Coronary artery (tissue), 2 donors: ENCODE data around the gene TOP1.
A peak's percentile ranks its signal among the peaks of the same experiment; 100 is the strongest.

Experiments used
- DNase-seq: peaks from one replicate; pipeline ENCODE4 v3.0.0-alpha.2; 2017; ENCODE audit warnings: low spot score
- H3K27ac ChIP-seq, 2 donors: fragments of 200-600 bp; sonication (generic); one replicate each; pipeline ENCODE4 v1.5.1; 2016 to 2019
- H3K4me3 ChIP-seq: fragments of 200-600 bp; sonication (generic); 2 replicates; pipeline ENCODE4 v1.5.1; 2016; ENCODE audit warnings: mild to moderate bottlenecking, moderate library complexity
- TF ChIP-seq, protein P1 (sequence below): fragments of 200-600 bp; sonication (generic); IDR thresholded peaks from one replicate; pipeline ENCODE4 v1.5.1; 2019; ENCODE audit warnings: antibody characterized with exemption

The TOP1 gene

DNA sequence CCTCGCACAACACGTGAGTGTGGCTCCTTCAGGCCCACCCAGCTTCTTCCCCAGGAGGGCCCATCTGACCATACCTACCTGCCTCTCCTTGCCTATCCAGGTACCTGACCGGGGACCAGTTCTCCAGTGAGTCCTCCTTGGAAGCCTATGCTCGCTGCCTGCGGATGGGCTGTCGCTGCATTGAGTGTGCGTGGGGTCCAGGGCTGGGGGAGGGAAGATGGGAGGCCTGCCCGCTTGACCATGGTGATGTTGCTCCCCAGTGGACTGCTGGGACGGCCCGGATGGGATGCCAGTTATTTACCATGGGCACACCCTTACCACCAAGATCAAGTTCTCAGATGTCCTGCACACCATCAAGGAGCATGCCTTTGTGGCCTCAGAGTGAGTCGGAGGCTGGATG lies 135.2 kb downstream of the TOP1 start:
- TF ChIP-seq, protein P1, sequence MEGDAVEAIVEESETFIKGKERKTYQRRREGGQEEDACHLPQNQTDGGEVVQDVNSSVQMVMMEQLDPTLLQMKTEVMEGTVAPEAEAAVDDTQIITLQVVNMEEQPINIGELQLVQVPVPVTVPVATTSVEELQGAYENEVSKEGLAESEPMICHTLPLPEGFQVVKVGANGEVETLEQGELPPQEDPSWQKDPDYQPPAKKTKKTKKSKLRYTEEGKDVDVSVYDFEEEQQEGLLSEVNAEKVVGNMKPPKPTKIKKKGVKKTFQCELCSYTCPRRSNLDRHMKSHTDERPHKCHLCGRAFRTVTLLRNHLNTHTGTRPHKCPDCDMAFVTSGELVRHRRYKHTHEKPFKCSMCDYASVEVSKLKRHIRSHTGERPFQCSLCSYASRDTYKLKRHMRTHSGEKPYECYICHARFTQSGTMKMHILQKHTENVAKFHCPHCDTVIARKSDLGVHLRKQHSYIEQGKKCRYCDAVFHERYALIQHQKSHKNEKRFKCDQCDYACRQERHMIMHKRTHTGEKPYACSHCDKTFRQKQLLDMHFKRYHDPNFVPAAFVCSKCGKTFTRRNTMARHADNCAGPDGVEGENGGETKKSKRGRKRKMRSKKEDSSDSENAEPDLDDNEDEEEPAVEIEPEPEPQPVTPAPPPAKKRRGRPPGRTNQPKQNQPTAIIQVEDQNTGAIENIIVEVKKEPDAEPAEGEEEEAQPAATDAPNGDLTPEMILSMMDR, result no peak
- DNase-seq, result no peak
- H3K4me3 ChIP-seq, result no peak overlapping the region
- no peak overlapping the region for H3K27ac ChIP-seq

DNA sequence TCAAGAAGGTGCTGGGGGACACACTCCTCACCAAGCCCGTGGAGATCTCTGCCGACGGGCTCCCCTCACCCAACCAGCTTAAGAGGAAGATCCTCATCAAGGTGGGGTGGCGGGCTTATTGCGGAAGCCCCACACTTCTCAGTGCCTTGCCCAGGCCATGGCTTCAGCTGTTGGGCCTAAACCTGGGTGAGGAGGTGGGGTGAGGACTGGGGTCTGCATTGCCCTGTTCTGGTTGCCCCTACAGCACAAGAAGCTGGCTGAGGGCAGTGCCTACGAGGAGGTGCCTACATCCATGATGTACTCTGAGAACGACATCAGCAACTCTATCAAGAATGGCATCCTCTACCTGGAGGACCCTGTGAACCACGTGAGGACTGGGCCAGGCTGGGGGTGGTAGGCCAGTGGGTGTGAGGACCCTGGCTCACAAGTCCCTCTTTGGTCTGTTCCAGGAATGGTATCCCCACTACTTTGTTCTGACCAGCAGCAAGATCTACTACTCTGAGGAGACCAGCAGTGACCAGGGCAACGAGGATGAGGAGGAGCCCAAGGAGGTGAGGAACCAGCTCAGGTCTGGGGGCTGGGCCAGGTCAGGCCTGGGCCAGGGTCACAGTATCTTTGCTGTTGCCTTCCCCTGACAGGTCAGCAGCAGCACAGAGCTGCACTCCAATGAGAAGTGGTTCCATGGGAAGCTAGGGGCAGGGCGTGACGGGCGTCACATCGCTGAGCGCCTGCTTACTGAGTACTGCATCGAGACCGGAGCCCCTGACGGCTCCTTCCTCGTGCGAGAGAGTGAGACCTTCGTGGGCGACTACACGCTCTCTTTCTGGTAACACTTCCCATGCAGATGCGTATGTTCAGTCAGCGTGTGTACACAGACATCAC lies 136.6 kb downstream of the TOP1 start:
- H3K27ac ChIP-seq, result no peak overlapping the region
- TF ChIP-seq, protein P1, result no peak

DNA sequence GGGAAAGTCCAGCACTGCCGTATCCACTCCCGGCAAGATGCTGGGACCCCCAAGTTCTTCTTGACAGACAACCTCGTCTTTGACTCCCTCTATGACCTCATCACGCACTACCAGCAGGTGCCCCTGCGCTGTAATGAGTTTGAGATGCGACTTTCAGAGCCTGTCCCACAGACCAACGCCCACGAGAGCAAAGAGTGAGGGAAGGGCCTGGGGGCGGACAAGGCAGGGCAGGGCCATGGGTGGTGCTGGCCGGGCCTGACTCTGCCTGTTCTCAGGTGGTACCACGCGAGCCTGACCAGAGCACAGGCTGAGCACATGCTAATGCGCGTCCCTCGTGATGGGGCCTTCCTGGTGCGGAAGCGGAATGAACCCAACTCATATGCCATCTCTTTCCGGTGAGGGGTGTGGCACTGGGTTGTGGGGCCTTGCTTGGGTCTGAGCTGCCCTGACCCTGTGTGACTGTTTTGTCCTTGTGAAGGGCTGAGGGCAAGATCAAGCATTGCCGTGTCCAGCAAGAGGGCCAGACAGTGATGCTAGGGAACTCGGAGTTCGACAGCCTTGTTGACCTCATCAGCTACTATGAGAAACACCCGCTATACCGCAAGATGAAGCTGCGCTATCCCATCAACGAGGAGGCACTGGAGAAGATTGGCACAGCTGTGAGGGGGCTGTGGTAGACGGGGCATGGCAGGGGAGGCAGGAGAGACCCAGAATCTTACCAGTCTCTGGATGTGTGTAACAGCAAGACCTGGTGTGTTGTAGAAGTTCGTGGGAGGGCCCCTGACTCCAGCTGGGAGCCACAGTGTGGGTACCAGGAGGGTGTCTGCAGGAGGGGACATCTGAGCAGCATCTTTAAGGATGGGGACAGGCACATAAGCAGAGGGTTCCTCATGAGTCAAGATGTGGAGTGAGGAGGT lies 137.8 kb downstream of the TOP1 start:
- DNase-seq, result no peak
- no peak overlapping the region for H3K27ac ChIP-seq
- TF ChIP-seq, protein P1, result no peak

More for the DNA sequence above, 136.6 kb downstream of the TOP1 start:
- DNase-seq, result no peak
- no peak overlapping the region for H3K4me3 ChIP-seq

DNA sequence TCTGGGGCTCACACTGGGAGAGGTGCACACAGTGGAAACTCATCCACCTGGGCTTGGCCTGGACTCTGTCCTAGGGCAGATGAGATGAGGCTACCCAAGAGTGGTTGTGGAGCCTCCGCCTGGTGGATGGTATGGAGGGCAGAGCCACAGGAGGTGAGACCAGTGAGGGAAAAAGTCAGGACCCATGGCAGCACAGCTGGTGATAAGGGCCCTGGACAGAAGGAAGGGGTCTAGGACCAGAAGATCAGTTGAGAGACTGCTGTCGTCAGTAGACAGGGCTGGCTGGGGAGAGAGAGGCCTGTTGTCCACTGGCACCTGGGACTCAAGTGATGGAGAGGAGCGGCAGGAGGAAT lies 138.5 kb downstream of the TOP1 start:
- no peak for DNase-seq
- Histone ChIP-seq H3K4me3 (no peak overlapping the region), H3K27ac (no peak overlapping the region)
- TF ChIP-seq, protein P1, result no peak

More for the DNA sequence above, 137.8 kb downstream of the TOP1 start:
- no peak overlapping the region for H3K4me3 ChIP-seq

DNA sequence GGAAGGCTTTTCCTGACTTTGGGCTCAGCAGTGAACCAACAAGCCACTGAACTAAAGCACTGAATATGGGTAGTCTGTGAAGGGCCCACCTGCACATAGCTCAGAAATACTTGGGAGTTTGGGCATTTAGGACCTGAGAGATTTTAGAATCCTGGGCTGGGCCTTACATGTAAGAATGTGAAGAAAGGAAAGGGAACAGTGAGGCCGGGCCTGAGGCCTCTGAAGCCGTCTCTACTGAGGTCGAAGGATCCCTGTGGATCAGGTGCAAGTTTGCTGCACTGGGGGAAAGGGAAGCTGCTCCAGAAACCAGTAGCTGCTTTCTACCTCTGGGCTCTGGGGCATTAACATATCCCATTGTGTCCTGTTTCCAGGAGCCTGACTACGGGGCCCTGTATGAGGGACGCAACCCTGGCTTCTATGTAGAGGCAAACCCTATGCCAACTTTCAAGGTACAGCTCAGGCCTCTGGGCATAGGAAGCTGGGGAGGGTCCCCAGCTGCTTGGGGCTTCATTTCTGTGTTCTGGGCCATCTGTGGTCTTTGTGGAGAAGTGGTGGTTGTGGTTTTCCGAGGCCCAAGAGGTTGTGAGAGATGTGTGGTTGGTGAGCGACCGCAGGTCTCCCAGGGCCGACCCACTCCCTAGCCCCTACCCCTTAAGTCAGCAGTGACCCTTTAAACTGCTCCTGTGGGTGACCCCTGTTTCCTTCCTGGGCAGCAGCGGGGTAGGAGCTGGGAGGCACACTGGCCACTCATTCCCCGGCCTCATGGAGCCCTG lies 139.0 kb downstream of the TOP1 start:
- TF ChIP-seq, protein P1, result no peak
- Histone ChIP-seq H3K4me3 (no peak overlapping the region), H3K27ac (no peak overlapping the region)
- DNase-seq, result no peak

DNA sequence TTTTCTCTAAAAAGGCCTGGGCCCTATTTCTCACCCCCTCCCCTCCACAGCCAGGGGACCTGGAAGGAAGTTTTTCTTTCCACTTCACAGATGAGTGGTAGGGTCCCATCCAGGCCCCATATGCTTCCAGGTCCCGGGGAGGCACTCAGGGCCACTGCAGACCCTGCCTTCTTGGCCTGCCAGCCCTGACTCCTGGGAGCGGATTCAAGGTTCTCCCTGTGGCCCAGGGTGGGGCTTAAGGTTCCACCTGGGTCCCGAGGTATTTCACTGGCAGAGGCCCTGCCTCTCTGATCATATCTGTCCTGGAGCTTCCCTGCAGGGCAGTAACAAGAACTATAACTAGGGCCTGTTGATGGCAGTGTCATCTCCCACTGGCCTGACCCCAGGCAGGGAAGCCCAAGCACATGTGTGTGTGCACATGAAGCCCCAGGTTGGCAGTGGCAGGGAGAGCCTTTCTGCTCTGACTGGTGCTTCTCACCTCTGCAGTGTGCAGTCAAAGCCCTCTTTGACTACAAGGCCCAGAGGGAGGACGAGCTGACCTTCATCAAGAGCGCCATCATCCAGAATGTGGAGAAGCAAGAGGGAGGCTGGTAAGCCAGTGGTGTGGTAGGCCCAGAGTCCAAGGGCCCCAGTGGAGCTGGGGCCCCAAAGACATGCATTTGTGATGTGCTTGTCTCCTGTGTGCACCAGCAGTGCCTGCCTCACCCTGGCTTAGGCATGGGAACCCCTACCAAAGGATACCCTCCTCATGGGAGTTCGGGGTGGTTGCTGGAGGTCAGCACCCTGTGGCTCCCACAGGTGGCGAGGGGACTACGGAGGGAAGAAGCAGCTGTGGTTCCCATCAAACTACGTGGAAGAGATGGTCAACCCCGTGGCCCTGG lies 139.9 kb downstream of the TOP1 start:
- H3K4me3 ChIP-seq, result no peak overlapping the region
- H3K27ac ChIP-seq, result peak overlapping the region in 1 of 2 donors; percentile 60
- no peak for DNase-seq
- TF ChIP-seq, protein P1, result no peak
